SKM-1 (cell line): ENCODE results near the gene LRRC4C.
"Not testable (repeated sequence)": the region's sequence is repeated elsewhere in the genome, so short reads cannot be mapped to it uniquely, and the experiment has no call there.

Experiments used
- DNase-seq: peaks from one replicate; lab custom pipeline; 2025; ENCODE audit not compliant: unreplicated experiment; lab: John Stamatoyannopoulos, UW

Gene LRRC4C

GRCh38 chr11:41040474-41040873, 419.0 kb downstream of the LRRC4C start:
- no peak for DNase-seq

GRCh38 chr11:41039592-41039991, 419.9 kb downstream of the LRRC4C start:
- no peak for DNase-seq

- no peak for DNase-seq
Measured at GRCh38 chr11:41031551-41032060, 427.8 kb downstream of the LRRC4C start.

GRCh38 chr11:41020259-41020658, 439.2 kb downstream of the LRRC4C start:
- no peak for DNase-seq

GRCh38 chr11:41019666-41020065, 439.8 kb downstream of the LRRC4C start:
- DNase-seq = not testable (repeated sequence)

GRCh38 chr11:41018224-41018623, 441.2 kb downstream of the LRRC4C start:
- no peak for DNase-seq

- no peak for DNase-seq
Measured at GRCh38 chr11:41010361-41011050, 448.9 kb downstream of the LRRC4C start.

- DNase-seq = no peak
Measured at GRCh38 chr11:41005986-41006385, 453.5 kb downstream of the LRRC4C start.

GRCh38 chr11:41003339-41004282, 455.8 kb downstream of the LRRC4C start:
- DNase-seq = no peak

GRCh38 chr11:40998920-40999319, 460.5 kb downstream of the LRRC4C start:
- DNase-seq = no peak

- DNase-seq = no peak
Measured at GRCh38 chr11:40987776-40988435, 471.5 kb downstream of the LRRC4C start.

- no peak for DNase-seq
Measured at GRCh38 chr11:40986320-40986719, 473.1 kb downstream of the LRRC4C start.

- no peak for DNase-seq
Measured at GRCh38 chr11:40975076-40975475, 484.4 kb downstream of the LRRC4C start.

- no peak for DNase-seq
Measured at GRCh38 chr11:40974186-40974795, 485.2 kb downstream of the LRRC4C start.

GRCh38 chr11:40958707-40959106, 500.7 kb downstream of the LRRC4C start:
- no peak for DNase-seq

GRCh38 chr11:40952479-40952878, 507.0 kb downstream of the LRRC4C start:
- DNase-seq = no peak

GRCh38 chr11:40938002-40938401, 521.5 kb downstream of the LRRC4C start:
- no peak for DNase-seq

GRCh38 chr11:40924915-40925314, 534.5 kb downstream of the LRRC4C start:
- DNase-seq = no peak

GRCh38 chr11:40921246-40921645, 538.2 kb downstream of the LRRC4C start:
- DNase-seq = no peak

GRCh38 chr11:40910774-40911173, 548.7 kb downstream of the LRRC4C start:
- not testable (repeated sequence) for DNase-seq

- DNase-seq = no peak
Measured at GRCh38 chr11:40894501-40894900, 565.0 kb downstream of the LRRC4C start.
